ENCODE results near the gene EML1. TPM values are rescaled to one million over a fixed set of nuclear protein-coding genes. Genes with fewer than 3 reads are reported as not detected.

The EML1 gene
- total and polyA plus RNA-seq, 3 donors from 2014 or later: 18.1 to 22.7 (median 22.0) TPM

DNA sequence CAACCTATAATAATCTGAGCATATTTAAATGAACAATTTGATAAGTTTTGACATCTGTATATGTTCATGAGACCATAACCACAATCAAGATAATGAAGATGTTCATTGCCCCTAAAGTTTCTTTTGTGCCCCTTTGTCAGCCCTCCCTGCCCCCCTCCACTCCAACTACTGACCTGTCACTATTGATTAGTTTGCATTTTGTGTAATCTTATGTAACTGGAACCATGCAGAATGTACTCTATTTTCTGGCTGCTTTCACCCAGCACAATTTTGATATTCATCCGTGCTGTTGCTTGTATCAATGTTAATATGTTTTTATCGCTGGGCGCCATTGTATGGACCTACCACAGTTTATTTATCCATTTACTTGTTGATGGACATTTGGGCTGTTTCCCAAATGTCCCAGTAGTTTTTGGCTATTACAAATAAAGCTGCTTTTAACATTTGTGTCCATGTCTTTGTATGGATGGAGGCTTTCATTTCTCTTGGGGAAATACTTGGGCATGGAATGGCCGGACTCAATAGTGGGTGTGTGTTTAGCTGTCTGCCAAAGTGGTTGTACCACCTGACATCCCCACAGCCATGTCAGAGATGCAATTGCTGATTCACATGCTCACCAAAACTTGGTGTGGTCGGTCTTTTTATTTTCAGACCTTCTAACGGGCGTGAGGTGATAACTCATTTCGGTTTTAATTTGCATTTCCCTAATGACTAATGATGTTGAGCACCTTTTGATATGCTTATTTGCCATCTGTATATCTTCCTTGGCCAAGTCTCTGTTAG, 38.9 kb downstream of the EML1 start:
- intact Hi-C loops (cut with DNase I; ENCODE audit: low total_unique reads): no loop called here
- Histone ChIP-seq H3K4me3 (no peak overlapping the region), H3K4me1 (no peaks in the 10 kb centered on the region), H3K36me3 (ENCODE audit: low read depth, missing control alignments) (no peaks in the 10 kb centered on the region), H3K27ac (no peak overlapping the region), H3K9me3 (no peaks in the 10 kb centered on the region), H3K27me3 (no peaks in the 10 kb centered on the region)
- WGBS, 2 donors: 94% methylated on average over 8 of the region's 8 CpGs
- DNase-seq: no peak
- TF ChIP-seq, protein P1, sequence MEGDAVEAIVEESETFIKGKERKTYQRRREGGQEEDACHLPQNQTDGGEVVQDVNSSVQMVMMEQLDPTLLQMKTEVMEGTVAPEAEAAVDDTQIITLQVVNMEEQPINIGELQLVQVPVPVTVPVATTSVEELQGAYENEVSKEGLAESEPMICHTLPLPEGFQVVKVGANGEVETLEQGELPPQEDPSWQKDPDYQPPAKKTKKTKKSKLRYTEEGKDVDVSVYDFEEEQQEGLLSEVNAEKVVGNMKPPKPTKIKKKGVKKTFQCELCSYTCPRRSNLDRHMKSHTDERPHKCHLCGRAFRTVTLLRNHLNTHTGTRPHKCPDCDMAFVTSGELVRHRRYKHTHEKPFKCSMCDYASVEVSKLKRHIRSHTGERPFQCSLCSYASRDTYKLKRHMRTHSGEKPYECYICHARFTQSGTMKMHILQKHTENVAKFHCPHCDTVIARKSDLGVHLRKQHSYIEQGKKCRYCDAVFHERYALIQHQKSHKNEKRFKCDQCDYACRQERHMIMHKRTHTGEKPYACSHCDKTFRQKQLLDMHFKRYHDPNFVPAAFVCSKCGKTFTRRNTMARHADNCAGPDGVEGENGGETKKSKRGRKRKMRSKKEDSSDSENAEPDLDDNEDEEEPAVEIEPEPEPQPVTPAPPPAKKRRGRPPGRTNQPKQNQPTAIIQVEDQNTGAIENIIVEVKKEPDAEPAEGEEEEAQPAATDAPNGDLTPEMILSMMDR (IDR thresholded peaks at IDR 0.05): no peak
- no peak for TF ChIP-seq POLR2A (IDR thresholded peaks at IDR 0.05)

DNA sequence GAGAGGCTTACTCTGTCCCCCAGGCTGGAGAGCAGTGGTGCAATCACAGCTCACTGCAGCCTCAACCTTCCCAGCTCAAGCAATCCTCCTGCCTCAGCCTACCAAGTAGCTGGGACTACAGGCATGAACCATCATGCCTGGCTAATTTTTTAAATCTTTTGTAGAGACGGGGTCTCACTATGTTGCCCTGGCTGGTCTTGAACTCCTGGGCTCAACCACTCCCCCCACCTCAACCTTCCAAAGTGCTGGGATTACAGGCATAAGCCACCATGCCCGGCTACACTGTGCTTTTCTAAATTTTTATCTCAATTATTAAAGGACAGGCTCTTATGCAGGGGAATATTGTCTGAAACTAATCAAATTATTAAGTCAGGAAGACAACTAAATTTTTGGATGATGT, 44.6 kb downstream of the EML1 start:
- H3K4me3 ChIP-seq: no peak overlapping the region
- no peaks in the 10 kb centered on the region for H3K27me3 ChIP-seq
- H3K4me1 ChIP-seq: no peaks in the 10 kb centered on the region
- intact Hi-C loops (cut with DNase I; ENCODE audit: low total_unique reads): no loop called here
- H3K9me3 ChIP-seq: no peaks in the 10 kb centered on the region
- no peak overlapping the region for H3K27ac ChIP-seq
- H3K36me3 ChIP-seq (ENCODE audit: low read depth, missing control alignments): no peaks in the 10 kb centered on the region
- WGBS, 2 donors: 85 to 94% methylated on average over 2 of the region's 2 CpGs
- TF ChIP-seq, protein P1 (IDR thresholded peaks at IDR 0.05): no peak
- no peak for TF ChIP-seq POLR2A (IDR thresholded peaks at IDR 0.05)
- DNase-seq: no peak

DNA sequence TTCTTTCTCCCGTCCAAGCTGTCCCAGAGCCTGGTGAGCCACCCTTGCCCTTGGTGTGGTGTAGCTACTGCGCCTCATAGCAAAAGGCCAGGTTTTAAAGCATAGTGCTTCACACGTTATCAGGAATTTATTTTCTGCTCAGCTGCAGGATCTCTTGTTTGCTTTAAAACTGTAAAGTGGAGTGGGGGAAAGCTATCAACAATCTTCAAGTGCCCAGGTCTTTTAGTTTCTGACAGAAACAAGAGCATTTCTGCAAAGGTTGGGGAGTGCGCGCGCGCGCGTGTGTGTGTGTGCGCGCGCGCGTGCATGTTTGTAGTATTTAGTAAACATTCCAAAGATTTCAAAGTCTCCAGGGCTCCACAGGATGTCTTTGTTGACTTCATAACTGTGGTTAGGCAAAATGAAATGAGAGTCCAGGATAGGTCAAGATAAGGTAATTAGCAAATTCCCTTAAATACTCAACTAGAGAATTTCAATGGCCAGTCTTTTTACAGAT, 45.5 kb downstream of the EML1 start:
- H3K27me3 ChIP-seq: no peaks in the 10 kb centered on the region
- TF ChIP-seq, protein P1 (IDR thresholded peaks at IDR 0.05): no peak
- no peak for TF ChIP-seq POLR2A (IDR thresholded peaks at IDR 0.05)
- no peak for DNase-seq
- no peaks in the 10 kb centered on the region for H3K9me3 ChIP-seq
- no peaks in the 10 kb centered on the region for H3K36me3 ChIP-seq (ENCODE audit: low read depth, missing control alignments)
- intact Hi-C loops (cut with DNase I; ENCODE audit: low total_unique reads): no loop called here
- 73 to 74% methylated on average over 14 of the region's 14 CpGs for WGBS, 2 donors
- H3K27ac ChIP-seq: no peak overlapping the region
- no peak overlapping the region for H3K4me3 ChIP-seq
- no peaks in the 10 kb centered on the region for H3K4me1 ChIP-seq

DNA sequence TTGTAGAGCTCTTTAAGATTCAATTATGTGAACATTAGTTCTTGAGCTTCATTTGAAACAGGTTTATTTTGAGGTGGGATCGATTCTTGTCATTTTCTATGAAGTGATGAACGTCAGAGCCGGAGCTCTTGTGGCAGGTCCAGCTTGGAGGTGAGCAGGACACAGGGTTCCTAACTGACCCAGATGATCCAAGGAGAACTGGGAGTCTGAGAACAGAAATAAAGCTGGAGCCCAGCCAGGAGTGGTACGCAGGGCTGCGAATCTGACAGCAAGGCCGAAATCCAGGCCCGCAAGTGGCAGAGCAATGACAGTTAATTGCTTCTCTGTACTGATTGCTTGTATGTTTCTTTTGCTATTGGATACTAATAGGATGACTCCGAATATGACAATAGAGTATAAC, 46.5 kb downstream of the EML1 start:
- no peak for DNase-seq

More for the DNA sequence above, 46.5 kb downstream of the EML1 start:
- H3K27me3 ChIP-seq: no peaks in the 10 kb centered on the region
- no peaks in the 10 kb centered on the region for H3K36me3 ChIP-seq (ENCODE audit: low read depth, missing control alignments)
- H3K4me3 ChIP-seq: no peak overlapping the region
- 91 to 96% methylated on average over 8 of the region's 8 CpGs for WGBS, 2 donors
- H3K27ac ChIP-seq: no peak overlapping the region
- no peaks in the 10 kb centered on the region for H3K9me3 ChIP-seq
- TF ChIP-seq POLR2A (IDR thresholded peaks at IDR 0.05): no peak
- TF ChIP-seq, protein P1 (IDR thresholded peaks at IDR 0.05): no peak
- no peaks in the 10 kb centered on the region for H3K4me1 ChIP-seq
- intact Hi-C loops (cut with DNase I; ENCODE audit: low total_unique reads): no loop called here
